Smooth muscle cell (in vitro differentiated cells): Measurements from ENCODE around the gene PARD3. TPM values are rescaled to one million over a fixed set of nuclear protein-coding genes. Genes with fewer than 3 reads are reported as not detected.

Experiments used
- DNase-seq: peaks from one replicate; lab custom pipeline; 2025; ENCODE audit not compliant: unreplicated experiment; lab: John Stamatoyannopoulos, UW
- H2AFZ ChIP-seq: fragments of 200-600 bp; sonication (generic); 2 replicates; pipeline ENCODE4 v1.6.0; 2016; ENCODE audit warnings: antibody characterized with exemption, low read depth, mild to moderate bottlenecking
- H3F3A ChIP-seq: fragments of 200-600 bp; sonication (generic); 2 replicates; pipeline ENCODE4 v1.6.0; 2017; ENCODE audit warnings: antibody characterized with exemption, low read depth
- H3K27ac ChIP-seq: fragments of 200-600 bp; sonication (generic); 2 replicates; pipeline ENCODE4 v1.5.1; 2016; ENCODE audit warnings: low read depth, mild to moderate bottlenecking
- H3K27me3 ChIP-seq: fragments of 200-600 bp; sonication (generic); 2 replicates; pipeline ENCODE4 v1.6.1; 2016; ENCODE audit warnings: low read depth, mild to moderate bottlenecking
- H3K36me3 ChIP-seq: fragments of 200-600 bp; sonication (generic); 2 replicates; pipeline ENCODE4 v1.5.1; 2016; ENCODE audit warnings: low read depth
- H3K4me1 ChIP-seq: fragments of 200-600 bp; sonication (generic); 2 replicates; pipeline ENCODE4 v1.5.1; 2016; ENCODE audit warnings: low read depth
- H3K4me2 ChIP-seq: fragments of 200-600 bp; sonication (generic); 2 replicates; pipeline ENCODE4 v1.6.0; 2016; ENCODE audit warnings: mild to moderate bottlenecking
- H3K4me3 ChIP-seq: fragments of 200-600 bp; sonication (generic); 2 replicates; pipeline ENCODE4 v1.5.1; 2016; ENCODE audit warnings: mild to moderate bottlenecking
- H3K79me2 ChIP-seq: fragments of 200-600 bp; sonication (generic); 2 replicates; pipeline ENCODE4 v1.6.0; 2016; ENCODE audit warnings: low read depth, mild to moderate bottlenecking
- H3K9ac ChIP-seq: fragments of 200-600 bp; sonication (generic); 2 replicates; pipeline ENCODE4 v1.6.0; 2016; ENCODE audit warnings: low read depth
- H3K9me3 ChIP-seq: fragments of 200-600 bp; sonication (generic); replicated peaks from 2 replicates; pipeline ENCODE4 v1.5.1; 2016; ENCODE audit warnings: low read depth
- H4K20me1 ChIP-seq: fragments of 200-600 bp; sonication (generic); 2 replicates; pipeline ENCODE4 v1.6.0; 2016; ENCODE audit warnings: low read depth
- CTCF ChIP-seq: fragments of 200-600 bp; sonication (generic); IDR thresholded peaks from 2 replicates; pipeline ENCODE4 v1.5.1; 2017; ENCODE audit warnings: borderline replicate concordance, mild to moderate bottlenecking, antibody characterized with exemption; ENCODE audit not compliant: insufficient read depth, poor library complexity, severe bottlenecking
- WGBS: methylation state at CpG from one replicate; pipeline ENCODE4 v1.1.7; 2016; ENCODE audit warnings: low lambda C conversion rate; 5-methylcytosine and 5-hydroxymethylcytosine counted together
- polyA plus RNA-seq: library from polyadenylated mRNA; unstranded; fragments of >200 nt; fragmentation: Nextera tagmentation; extraction: Ambion mirVana; gene quantifications from 2 replicates; pipeline ENCODE4 v1.2.1, GENCODE V29; 2016
- total RNA-seq: library from RNA; depleted of rRNA; stranded (reverse); fragments of >200 nt; gene quantifications from 2 replicates; pipeline ENCODE4 v1.2.3, GENCODE V29; 2014

The PARD3 gene
- total and polyA plus RNA-seq, 2 experiments from 2014 or later: 17.5 to 26.0 TPM

- Histone ChIP-seq H3K79me2 (no peaks in the 10 kb centered on the region), H3K36me3 (peaks cover 3% of the 10 kb centered on the region), H3K9me3 (peaks cover 3% of the 10 kb centered on the region), H2AFZ (no peak overlapping the region), H3K27me3 (no peaks in the 10 kb centered on the region), H3K4me3 (no peak overlapping the region), H4K20me1 (no peaks in the 10 kb centered on the region), H3K4me1 (no peaks in the 10 kb centered on the region), H3K9ac (no peak overlapping the region), H3F3A (no peaks in the 10 kb centered on the region), H3K4me2 (no peak overlapping the region), H3K27ac (no peak overlapping the region)
- no peak for TF ChIP-seq CTCF
- no peak for DNase-seq
- WGBS: 93% methylated on average over 17 of the region's 17 CpGs
Measured at GRCh38 chr10:34079702-34080484, 735.2 kb downstream of the PARD3 start.

- Histone ChIP-seq H2AFZ (no peak overlapping the region), H3F3A (no peaks in the 10 kb centered on the region), H3K36me3 (peaks cover 3% of the 10 kb centered on the region), H3K27me3 (no peaks in the 10 kb centered on the region), H4K20me1 (no peaks in the 10 kb centered on the region), H3K4me2 (no peak overlapping the region), H3K4me1 (no peaks in the 10 kb centered on the region), H3K4me3 (no peak overlapping the region), H3K27ac (no peak overlapping the region), H3K9me3 (peaks cover 3% of the 10 kb centered on the region), H3K9ac (no peak overlapping the region), H3K79me2 (no peaks in the 10 kb centered on the region)
- no peak for DNase-seq
- 83% methylated on average over 22 of the region's 22 CpGs for WGBS
- TF ChIP-seq CTCF: no peak
Measured at GRCh38 chr10:34078745-34079470, 736.2 kb downstream of the PARD3 start.

- no peak overlapping the region for H3K4me2 ChIP-seq
- no peak overlapping the region for H3K27ac ChIP-seq
- no peak overlapping the region for H3K9ac ChIP-seq
- H3K9me3 ChIP-seq: no peaks in the 10 kb centered on the region
- H4K20me1 ChIP-seq: no peaks in the 10 kb centered on the region
- no peak overlapping the region for H2AFZ ChIP-seq
- no peaks in the 10 kb centered on the region for H3K4me1 ChIP-seq
- no peak for TF ChIP-seq CTCF
- H3F3A ChIP-seq: no peaks in the 10 kb centered on the region
- WGBS: 90% methylated on average over 4 of the region's 4 CpGs
- no peaks in the 10 kb centered on the region for H3K79me2 ChIP-seq
- no peak for DNase-seq
- no peak overlapping the region for H3K4me3 ChIP-seq
- H3K36me3 ChIP-seq: no peaks in the 10 kb centered on the region
- H3K27me3 ChIP-seq: no peaks in the 10 kb centered on the region
Measured at GRCh38 chr10:34078017-34078744, 736.9 kb downstream of the PARD3 start.
